ENCODE measurements around the gene NAV3. TPM values are rescaled to one million over a fixed set of nuclear protein-coding genes. Genes with fewer than 3 reads are reported as not detected.

NAV3 gene
- total and polyA plus RNA-seq, 9 of the 15 experiments (the other 6 are each of a cell fraction or from before 2014, with no cell fraction given) = 0.04 TPM; not detected in 8

GRCh38 chr12:77999074-77999715, 168.5 kb downstream of the NAV3 start (continued):
- TF ChIP-seq ZNF740 (CRISPR knock-in tag; IDR thresholded peaks at IDR 0.05) = no peak
- TF ChIP-seq ZNF740 (tag; IDR thresholded peaks at IDR 0.05) = no peak
- no peak for TF ChIP-seq ZNF280A (IDR thresholded peaks at IDR 0.05; ENCODE audit: low read depth, partially characterized antibody)
- no peak for TF ChIP-seq RBM25 (IDR thresholded peaks at IDR 0.05; ENCODE audit: low read depth, low read length, severe bottlenecking)
- TF ChIP-seq AFF1 (IDR thresholded peaks at IDR 0.05; ENCODE audit: low read depth in 1 of 2, partially characterized antibody in 2 of 2) = no peak
- no peak for TF ChIP-seq ZNF79 (CRISPR knock-in tag; IDR thresholded peaks at IDR 0.05; ENCODE audit: low read depth)
- TF ChIP-seq MNT (conservative IDR thresholded peaks at IDR 0.05) = no peak
- TF ChIP-seq ZNF140 (CRISPR knock-in tag; IDR thresholded peaks at IDR 0.05) = no peak
